T-helper 1 cell (primary cell): ENCODE measurements around the gene YLPM1.
"Not testable (repeated sequence)": the region's sequence is repeated elsewhere in the genome, so short reads cannot be mapped to it uniquely, and the experiment has no call there.

ENCODE experiments used
- DNase-seq, 5 donors: peaks; one replicate each; pipeline ENCODE4 v3.0.0-alpha.2; 2012 to 2020
- total RNA-seq, 4 donors: gene quantifications; one replicate each; lab custom pipeline; 2026; lab: John Stamatoyannopoulos, UW

The YLPM1 gene
- total RNA-seq, result 105 to 143 (median 131) reads per million in 4 donors

- DNase-seq, result peak; percentile 81 to 97 (median 89)
Measured at GRCh38 chr14:74762917-74763802, at the start of gene YLPM1. TSS of gene YLPM1 (plus strand) at chr14:74763316. CDS start at chr14:74763490, 174 bp downstream.

GRCh38 chr14:74713395-74713735 lies 49.8 kb upstream of the YLPM1 start:
- no peak for DNase-seq

- no peak for DNase-seq
Measured at GRCh38 chr14:74720526-74720925, 42.6 kb upstream of the YLPM1 start.

GRCh38 chr14:74723134-74723533 lies 40.0 kb upstream of the YLPM1 start:
- DNase-seq, result no peak

- no peak for DNase-seq
Measured at GRCh38 chr14:74732387-74732786, 30.7 kb upstream of the YLPM1 start.

GRCh38 chr14:74733221-74733620 lies 29.9 kb upstream of the YLPM1 start:
- no peak for DNase-seq

- DNase-seq, result no peak
Measured at GRCh38 chr14:74735125-74735524, 28.0 kb upstream of the YLPM1 start.

GRCh38 chr14:74737753-74738325 lies 25.3 kb upstream of the YLPM1 start:
- DNase-seq, result no peak

- DNase-seq, result no peak
Measured at GRCh38 chr14:74739293-74740030, 23.7 kb upstream of the YLPM1 start.

GRCh38 chr14:74747237-74747636 lies 15.9 kb upstream of the YLPM1 start:
- DNase-seq, result no peak

GRCh38 chr14:74754157-74754556 lies 9.0 kb upstream of the YLPM1 start:
- no peak for DNase-seq

GRCh38 chr14:74754899-74755298 lies 8.2 kb upstream of the YLPM1 start:
- no peak for DNase-seq

GRCh38 chr14:74756326-74756725 lies 6.8 kb upstream of the YLPM1 start:
- no peak for DNase-seq

- DNase-seq, result not testable (repeated sequence)
Measured at GRCh38 chr14:74758505-74758904, 4.6 kb upstream of the YLPM1 start.

GRCh38 chr14:74763803-74764531 lies 851 bp downstream of the YLPM1 start:
- peak in 1 of 5 donors; percentile 7 for DNase-seq

GRCh38 chr14:74765721-74766120 lies 2.6 kb downstream of the YLPM1 start:
- DNase-seq, result no peak

- no peak for DNase-seq
Measured at GRCh38 chr14:74771399-74771798, 8.3 kb downstream of the YLPM1 start.

GRCh38 chr14:74784634-74785033 lies 21.5 kb downstream of the YLPM1 start:
- no peak for DNase-seq

- DNase-seq, result no peak
Measured at GRCh38 chr14:74785056-74785613, 22.0 kb downstream of the YLPM1 start.

- no peak for DNase-seq
Measured at GRCh38 chr14:74786796-74787315, 23.7 kb downstream of the YLPM1 start.

GRCh38 chr14:74792249-74793039 lies 29.3 kb downstream of the YLPM1 start:
- peak in 1 of 5 donors; percentile 53 for DNase-seq
